K562 (cell line): ENCODE data around the gene QSOX2. TPM values are rescaled to one million over a fixed set of nuclear protein-coding genes. Genes with fewer than 3 reads are reported as not detected.

Experiments
- ATAC-seq: fragments of 200-7000 bp; cut with Tn5 transposase; 3 replicates; pipeline ENCODE4 v1.9.1; 2020; ENCODE audit warnings: moderate library complexity
- BruUV-seq: library from RNA; stranded (reverse); fragments of 400-500 nt; replicated peaks from 2 replicates; lab custom pipeline; 2021; lab: Mats Ljungman, UMichigan
- CTCF ChIA-PET: fragments of 300-600 bp; formaldehyde crosslinking; extraction: SDS; loops from one replicate; lab custom pipeline; 2021; ENCODE audit warnings: low intra/inter-chr PET ratio; lab: Yijun Ruan, JAX
- POLR2A ChIA-PET: fragments of 300-600, 350-650 bp; sonication (Branson Sonifier 250); formaldehyde crosslinking; extraction: SDS; loops from one replicate; lab custom pipeline; 2021; ENCODE audit warnings: antibody characterized with exemption, inconsistent platforms; lab: Yijun Ruan, JAX
- DNase-seq, 4 experiments: peaks; one replicate each; pipeline versions ENCODE4 v3.0.0 to v3.0.0-alpha.2; 2011 to 2018; ENCODE audit warnings: low spot score in 3 of 4, mixed read lengths in 3 of 4; ENCODE audit errors: extremely low read depth in 1 of 4
- FAIRE-seq: peaks from 2 replicates; lab custom pipeline; 2011; peaks lifted over from hg19 to GRCh38; lab: Jason Lieb, UNC
- H2AFZ ChIP-seq: 2 replicates; pipeline ENCODE4 v1.6.0; 2011; ENCODE audit warnings: low read depth, low read length, control low read depth, inconsistent platforms
- H3K27ac ChIP-seq: fragments of 200-600 bp; 3 replicates; pipeline ENCODE4 v1.8.0; 2011; ENCODE audit warnings: low read depth, mild to moderate bottlenecking, control low read depth, inconsistent platforms, low read length, moderate library complexity, mixed read lengths; ENCODE audit errors: extremely low read depth
- H3K27me3 ChIP-seq, 2 experiments: fragments of 300-600 bp in 1 of 2; 2 replicates in 1 of 2; 3 replicates in 1 of 2; pipeline versions ENCODE4 v1.6.0 to v1.8.0; 2011; ENCODE audit warnings: inconsistent platforms in 2 of 2, low read length in 2 of 2, mild to moderate bottlenecking in 1 of 2, mixed read lengths in 1 of 2, moderate library complexity in 1 of 2; ENCODE audit not compliant: control insufficient read depth in 2 of 2, insufficient read depth in 2 of 2
- H3K36me3 ChIP-seq: fragments of 300-600 bp; 3 replicates; pipeline ENCODE4 v1.8.0; 2011; ENCODE audit warnings: mild to moderate bottlenecking, low read length, inconsistent platforms; ENCODE audit not compliant: control insufficient read depth, insufficient read depth
- H3K4me1 ChIP-seq, 2 experiments: fragments of 200-600 bp in 1 of 2; replicated peaks in 1 of 2; 2 replicates in 1 of 2; 3 replicates in 1 of 2; pipeline versions ENCODE4 v1.5.1 to v1.8.0; 2011; ENCODE audit warnings: inconsistent platforms in 2 of 2, low read length in 2 of 2, mild to moderate bottlenecking in 1 of 2, mixed read lengths in 1 of 2, moderate library complexity in 1 of 2; ENCODE audit not compliant: control insufficient read depth in 2 of 2, insufficient read depth in 2 of 2
- H3K4me2 ChIP-seq: 2 replicates; pipeline ENCODE4 v1.6.1; 2011; ENCODE audit warnings: low read length, control low read depth, inconsistent platforms, mixed read lengths; ENCODE audit not compliant: insufficient read depth
- H3K4me3 ChIP-seq: fragments of 200-600 bp; sonication (generic), shearing (Covaris generic); 2 replicates; pipeline ENCODE4 v1.5.1; 2016; ENCODE audit warnings: control low read depth, inconsistent platforms
- H3K79me2 ChIP-seq: fragments of 200-600 bp; 3 replicates; pipeline ENCODE4 v1.8.0; 2011; ENCODE audit warnings: low read length, inconsistent platforms; ENCODE audit not compliant: control insufficient read depth, insufficient read depth
- H3K9ac ChIP-seq, 2 experiments: 2 replicates each; pipeline versions ENCODE4 v1.6.0 to v1.6.1; 2011; ENCODE audit warnings: low read depth in 2 of 2, low read length in 2 of 2, control low read depth in 1 of 2, inconsistent platforms in 1 of 2, mild to moderate bottlenecking in 1 of 2, mixed read lengths in 1 of 2; ENCODE audit not compliant: insufficient read depth in 1 of 2
- H3K9me1 ChIP-seq: one replicate; pipeline ENCODE4 v1.6.0; 2011; ENCODE audit warnings: inconsistent platforms, mild to moderate bottlenecking, low read length, moderate library complexity; ENCODE audit not compliant: control insufficient read depth, insufficient read depth
- H3K9me3 ChIP-seq: replicated peaks from 2 replicates; pipeline ENCODE4 v1.5.1; 2011; ENCODE audit warnings: low read depth, low read length, inconsistent platforms; ENCODE audit not compliant: control insufficient read depth, insufficient read depth
- H4K20me1 ChIP-seq: replicated peaks from 2 replicates; pipeline ENCODE4 v1.6.1; 2011; ENCODE audit warnings: low read length, inconsistent platforms, mixed read lengths; ENCODE audit not compliant: control insufficient read depth, insufficient read depth
- BCOR ChIP-seq: fragments of 450-650 bp; IDR thresholded peaks from 2 replicates; pipeline ENCODE4 v1.6.1; 2016
- ZNF133 ChIP-seq: fragments of 250-450 bp; sonication (Bioruptor Pico); IDR thresholded peaks from 2 replicates; pipeline ENCODE4 v1.4.0; 2020; ENCODE audit warnings: mild to moderate bottlenecking
- WGBS: fragments of 100-300 bp; shearing (Covaris generic); methylation state at CpG from one replicate; pipeline ENCODE4 v1.1.6; 2016; ENCODE audit warnings: low coverage, mixed read lengths; ENCODE audit not compliant: insufficient coverage; ENCODE audit errors: missing lambda C conversion rate; 5-methylcytosine and 5-hydroxymethylcytosine counted together
- in situ Hi-C: fragments of 300-500 bp; cut with MboI; formaldehyde crosslinking; loops from 4 replicates; pipeline ENCODE4 v1.15.0; 2018; ENCODE audit warnings: inconsistent platforms, mixed read lengths
- intact Hi-C: fragments of 100-400 bp; cut with micrococcal nuclease; formaldehyde crosslinking; loops from 2 replicates; pipeline ENCODE4 v1.14.2; 2022
- polyA plus RNA-seq, 8 experiments: library from polyadenylated mRNA; depleted of rRNA in 4 of 8; stranded (reverse) in 5 of 8; unstranded in 3 of 8; fragments of >200 nt; fragmentation: Nextera tagmentation in 2 of 8; fragmentation: Illumina TruSeq in 1 of 8; extraction: Ambion mirVana in 2 of 8; extraction: Trizol in 1 of 8; gene quantifications; 2 replicates each; pipeline versions ENCODE4 v1.2.1 to v1.2.3, GENCODE V29; 2011 to 2014; ENCODE audit warnings: inconsistent platforms in 1 of 8, missing spikeins in 1 of 8
- total RNA-seq, 7 experiments: library from RNA; depleted of rRNA in 6 of 7; stranded (reverse); fragments of >200 nt in 6 of 7; fragmentation: Illumina TruSeq in 2 of 7; extraction: Trizol in 2 of 7; gene quantifications; 2 replicates each; pipeline versions ENCODE4 v1.2.1 to v1.2.3, GENCODE V29; 2011 to 2021; ENCODE audit warnings: low replicate concordance in 1 of 7

QSOX2 gene
- total and polyA plus RNA-seq, 9 of the 15 experiments (the other 6 are each of a cell fraction or from before 2014, with no cell fraction given), result 0.51 to 23.7 (median 12.7) TPM

GRCh38 chr9:136171801-136172411, 73.7 kb downstream of the QSOX2 start:
- ChIA-PET POLR2A (interaction anchor here (0.6 kb wide), 1 partner anchor 26 kb away, joined by 4 read pairs; no protein-coding TSS in a partner anchor), CTCF (interaction anchor here (0.7 to 3.1 kb wide), 2 partner anchors 109 to 112 kb away, joined by 3 to 25 read pairs; no protein-coding TSS in a partner anchor)
- DNase-seq (no peak), FAIRE-seq (no peak), ATAC-seq (no peak)
- Histone ChIP-seq H3K79me2 (no peaks in the 10 kb centered on the region), H3K9me3 (no peaks in the 10 kb centered on the region), H3K4me1 (peaks cover 0 to 24% of the 10 kb centered on the region in 2 experiments; a peak in 2 of 5 replicates), H3K4me2 (no peak overlapping the region), H3K27me3 (peaks cover 17 to 53% of the 10 kb centered on the region in 2 experiments; a peak in 4 of 5 replicates), H3K27ac (no peak overlapping the region), H3K36me3 (no peaks in the 10 kb centered on the region), H3K9me1 (no peaks in the 10 kb centered on the region), H4K20me1 (0 out of 2 replicates have a peak, but pooled peaks cover 5% of the 10 kb centered on the region), H3K9ac (no peak overlapping the region), H2AFZ (no peak overlapping the region), H3K4me3 (no peak overlapping the region)
- 17% methylated on average over 11 of the region's 11 CpGs for WGBS
- in situ Hi-C loops (loop anchor here (5.0 kb wide), 1 partner anchor 95 kb away; no protein-coding TSS in a partner anchor), intact Hi-C loops (loop anchor here (2.0 kb wide), 1 partner anchor 55 kb away; no protein-coding TSS in a partner anchor)
- BruUV-seq, result no TSS peak
- 0 out of 2 replicates have a peak, but pooled peaks have one; percentile 17 for TF ChIP-seq BCOR
- TF ChIP-seq ZNF133 (CRISPR knock-in tag), result no peak
